NT2/D1 (cell line): ENCODE measurements around the gene IRGC.

ENCODE experiments used
- DNase-seq: peaks from one replicate; pipeline ENCODE4 v3.0.0-alpha.2; 2011; ENCODE audit warnings: low read depth, low spot score
- H3K27me3 ChIP-seq: 2 replicates; pipeline ENCODE4 v1.6.0; 2011; ENCODE audit warnings: mild to moderate bottlenecking; ENCODE audit not compliant: insufficient read length, insufficient read depth
- H3K36me3 ChIP-seq: 2 replicates; pipeline ENCODE4 v1.6.1; 2011; ENCODE audit warnings: mild to moderate bottlenecking, low read length, mixed read lengths; ENCODE audit not compliant: insufficient read depth, insufficient read length
- H3K4me1 ChIP-seq: 2 replicates; pipeline ENCODE4 v1.5.1; 2011; ENCODE audit not compliant: insufficient read depth, insufficient read length
- H3K4me3 ChIP-seq: 2 replicates; pipeline ENCODE4 v1.5.1; 2011; ENCODE audit warnings: low read depth; ENCODE audit not compliant: insufficient read length
- H3K9ac ChIP-seq: 2 replicates; pipeline ENCODE4 v1.6.0; 2011; ENCODE audit warnings: low read depth; ENCODE audit not compliant: insufficient read length
- H3K9me3 ChIP-seq: 2 replicates; pipeline ENCODE4 v1.5.1; 2011; ENCODE audit warnings: mild to moderate bottlenecking, low read length; ENCODE audit not compliant: insufficient read depth
- SUZ12 ChIP-seq: IDR thresholded peaks from 2 replicates; pipeline ENCODE4 v1.6.1; 2011; ENCODE audit not compliant: insufficient read length, insufficient read depth; ENCODE audit errors: extremely low read depth
- YY1 ChIP-seq: IDR thresholded peaks from 2 replicates; pipeline ENCODE4 v1.6.1; 2011; ENCODE audit not compliant: insufficient read length, insufficient read depth
- ZNF274 ChIP-seq: IDR thresholded peaks from 2 replicates; pipeline ENCODE4 v1.6.1; 2011; ENCODE audit warnings: mild to moderate bottlenecking, low read depth, low read length

Gene IRGC

GRCh38 chr19:43719378-43719868 is 3.5 kb downstream of the IRGC start:
- no peak overlapping the region for H3K4me3 ChIP-seq
- H3K36me3 ChIP-seq: no peaks in the 10 kb centered on the region
- TF ChIP-seq YY1 (no peak), ZNF274 (no peak), SUZ12 (no peak)
- H3K9ac ChIP-seq: no peak overlapping the region
- no peaks in the 10 kb centered on the region for H3K27me3 ChIP-seq
- no peak for DNase-seq
- H3K4me1 ChIP-seq: no peaks in the 10 kb centered on the region
- H3K9me3 ChIP-seq: no peaks in the 10 kb centered on the region

GRCh38 chr19:43719918-43720317 is 4.0 kb downstream of the IRGC start:
- Histone ChIP-seq H3K27me3 (no peaks in the 10 kb centered on the region), H3K4me3 (no peak overlapping the region), H3K36me3 (no peaks in the 10 kb centered on the region), H3K9me3 (no peaks in the 10 kb centered on the region), H3K4me1 (no peaks in the 10 kb centered on the region), H3K9ac (no peak overlapping the region)
- TF ChIP-seq SUZ12 (no peak), YY1 (no peak), ZNF274 (no peak)
- no peak for DNase-seq

GRCh38 chr19:43720936-43721335 is 5.1 kb downstream of the IRGC start:
- Histone ChIP-seq H3K9me3 (no peaks in the 10 kb centered on the region), H3K4me3 (no peak overlapping the region), H3K4me1 (no peaks in the 10 kb centered on the region), H3K27me3 (no peaks in the 10 kb centered on the region), H3K36me3 (no peaks in the 10 kb centered on the region), H3K9ac (no peak overlapping the region)
- no peak for DNase-seq
- TF ChIP-seq YY1 (no peak), SUZ12 (no peak), ZNF274 (no peak)

- no peak overlapping the region for H3K4me3 ChIP-seq
- no peak overlapping the region for H3K9ac ChIP-seq
- no peak for DNase-seq
- TF ChIP-seq SUZ12 (no peak), ZNF274 (no peak), YY1 (no peak)
- H3K4me1 ChIP-seq: no peaks in the 10 kb centered on the region
- H3K36me3 ChIP-seq: no peaks in the 10 kb centered on the region
- no peaks in the 10 kb centered on the region for H3K9me3 ChIP-seq
- H3K27me3 ChIP-seq: no peaks in the 10 kb centered on the region
Measured at GRCh38 chr19:43721469-43722048, 5.7 kb downstream of the IRGC start.

- no peak for TF ChIP-seq ZNF274
- no peak for TF ChIP-seq YY1
- TF ChIP-seq SUZ12: no peak
- peaks cover 2% of the 10 kb centered on the region for H3K36me3 ChIP-seq
- no peak overlapping the region for H3K9ac ChIP-seq
- no peaks in the 10 kb centered on the region for H3K9me3 ChIP-seq
- DNase-seq: no peak
- H3K27me3 ChIP-seq: no peaks in the 10 kb centered on the region
- H3K4me1 ChIP-seq: no peaks in the 10 kb centered on the region
- H3K4me3 ChIP-seq: no peak overlapping the region
Measured at GRCh38 chr19:43723588-43723987, 7.7 kb downstream of the IRGC start.

- no peaks in the 10 kb centered on the region for H3K27me3 ChIP-seq
- peaks cover 14% of the 10 kb centered on the region for H3K36me3 ChIP-seq
- no peaks in the 10 kb centered on the region for H3K9me3 ChIP-seq
- no peak for DNase-seq
- H3K9ac ChIP-seq: no peak overlapping the region
- peaks cover 4% of the 10 kb centered on the region for H3K4me1 ChIP-seq
- H3K4me3 ChIP-seq: no peak overlapping the region
- TF ChIP-seq ZNF274: no peak
Measured at GRCh38 chr19:43724896-43725295, 9.0 kb downstream of the IRGC start.

- Histone ChIP-seq H3K27me3 (no peaks in the 10 kb centered on the region), H3K36me3 (peaks cover 17% of the 10 kb centered on the region), H3K9ac (no peak overlapping the region), H3K4me3 (no peak overlapping the region), H3K9me3 (no peaks in the 10 kb centered on the region), H3K4me1 (peaks cover 4% of the 10 kb centered on the region)
- TF ChIP-seq YY1 (no peak), SUZ12 (no peak), ZNF274 (no peak)
- DNase-seq: no peak
Measured at GRCh38 chr19:43725468-43725867, 9.6 kb downstream of the IRGC start.
